Stimulated activated CD4-positive, alpha-beta T cell treated with anti-CD3 and anti-CD28 coated beads, Interleukin-1b, Interleukin-23, amount 100 ng/mL, for 24 hours (primary cell): ENCODE measurements around the gene ARHGAP24.
"Not testable (repeated sequence)": the region's sequence is repeated elsewhere in the genome, so short reads cannot be mapped to it uniquely, and the experiment has no call there.

Source experiments
- DNase-seq, 4 experiments: peaks; one replicate each; pipeline ENCODE4 v3.0.0-alpha.2; 2020; ENCODE audit warnings: low read depth in 4 of 4, low spot score in 1 of 4

ARHGAP24 gene

GRCh38 chr4:85515701-85516100, 40.8 kb downstream of the ARHGAP24 start:
- DNase-seq, result no peak

GRCh38 chr4:85518526-85518925, 43.6 kb downstream of the ARHGAP24 start:
- not testable (repeated sequence) for DNase-seq

- no peak for DNase-seq
These were observed 46.1 kb downstream of the ARHGAP24 start for GRCh38 chr4:85520765-85521749.

GRCh38 chr4:85522277-85522676, 47.3 kb downstream of the ARHGAP24 start:
- no peak for DNase-seq

GRCh38 chr4:85522836-85523235, 47.9 kb downstream of the ARHGAP24 start:
- DNase-seq, result no peak

- no peak for DNase-seq
These were observed 52.9 kb downstream of the ARHGAP24 start for GRCh38 chr4:85527815-85528214.

GRCh38 chr4:85531560-85532341, 56.8 kb downstream of the ARHGAP24 start:
- DNase-seq, result no peak

- no peak for DNase-seq
These were observed 59.2 kb downstream of the ARHGAP24 start for GRCh38 chr4:85534120-85534519.

- DNase-seq, result no peak
These were observed 68.9 kb downstream of the ARHGAP24 start for GRCh38 chr4:85543832-85544231.

- DNase-seq, result no peak
These were observed 69.8 kb downstream of the ARHGAP24 start for GRCh38 chr4:85544751-85545150.

- no peak for DNase-seq
These were observed 73.2 kb downstream of the ARHGAP24 start for GRCh38 chr4:85548116-85548515.

GRCh38 chr4:85548841-85549240, 73.9 kb downstream of the ARHGAP24 start:
- DNase-seq, result no peak

- DNase-seq, result no peak
These were observed 80.3 kb downstream of the ARHGAP24 start for GRCh38 chr4:85555206-85555605.

- no peak for DNase-seq
These were observed 81.3 kb downstream of the ARHGAP24 start for GRCh38 chr4:85556283-85556682.

- DNase-seq, result no peak
These were observed 82.3 kb downstream of the ARHGAP24 start for GRCh38 chr4:85557016-85557901.

- no peak for DNase-seq
These were observed 91.0 kb downstream of the ARHGAP24 start for GRCh38 chr4:85565761-85566480.

- DNase-seq, result no peak
These were observed 94.9 kb downstream of the ARHGAP24 start for GRCh38 chr4:85569730-85570299.

GRCh38 chr4:85570388-85570787, 95.4 kb downstream of the ARHGAP24 start:
- DNase-seq, result no peak

- no peak for DNase-seq
These were observed 96.1 kb downstream of the ARHGAP24 start for GRCh38 chr4:85571008-85571407.

GRCh38 chr4:85573270-85573669, 98.3 kb downstream of the ARHGAP24 start:
- no peak for DNase-seq
